NK-92 treated with Interleukin-12 subunit alpha and Interleukin-12 subunit beta, amount 100 ng/mL, for 24 hours (cell line): ENCODE measurements around the gene SIRPB1.
"Not testable (repeated sequence)": the region's sequence is repeated elsewhere in the genome, so short reads cannot be mapped to it uniquely, and the experiment has no call there.

Source experiments
- DNase-seq: peaks from one replicate; lab custom pipeline; 2025; lab: John Stamatoyannopoulos, UW

SIRPB1 gene

DNA sequence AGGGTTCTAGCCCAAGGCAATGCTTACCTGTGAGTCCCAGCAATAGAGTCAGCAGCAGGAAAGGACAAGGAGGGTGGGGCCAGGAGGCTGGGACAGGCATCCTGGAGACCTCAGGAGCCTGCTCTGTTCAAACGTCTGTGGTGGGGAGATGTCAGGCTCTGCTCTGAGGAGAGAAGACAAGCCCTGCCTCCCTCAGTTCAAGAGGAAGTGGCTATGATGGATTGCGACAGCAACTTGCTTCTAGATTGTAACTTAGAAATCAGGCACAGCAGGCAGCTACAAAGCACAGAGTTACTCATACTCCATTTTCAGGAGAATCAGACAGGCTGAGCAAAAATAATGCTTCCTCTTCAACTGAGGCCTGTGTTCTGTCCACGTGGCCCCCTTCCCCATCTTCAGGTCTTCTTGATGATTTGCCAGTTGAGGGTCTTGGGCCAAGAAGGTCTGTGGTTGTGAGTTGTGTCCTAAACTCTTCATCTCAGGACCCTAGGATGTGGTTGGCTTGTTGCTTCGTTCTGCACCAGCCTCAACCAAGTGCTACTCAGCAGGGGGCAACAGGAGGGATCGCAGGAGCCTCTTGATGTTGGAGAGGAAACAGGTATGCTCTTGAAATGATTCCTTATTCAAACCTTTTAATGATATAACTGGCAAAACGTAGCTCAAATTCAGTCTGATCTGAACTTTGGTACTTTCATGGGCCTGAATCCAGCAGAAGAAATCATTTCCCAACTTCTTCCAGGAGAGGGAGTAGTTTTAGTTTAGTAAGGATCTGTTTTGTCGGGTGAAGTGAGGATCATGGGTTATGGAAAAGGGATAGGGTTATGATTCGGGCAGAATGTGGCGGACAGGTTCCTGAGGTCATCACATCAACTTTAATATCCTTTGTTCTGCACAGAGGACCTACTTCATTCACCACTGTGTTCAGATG, 31.0 kb downstream of the SIRPB1 start:
- DNase-seq: no peak

DNA sequence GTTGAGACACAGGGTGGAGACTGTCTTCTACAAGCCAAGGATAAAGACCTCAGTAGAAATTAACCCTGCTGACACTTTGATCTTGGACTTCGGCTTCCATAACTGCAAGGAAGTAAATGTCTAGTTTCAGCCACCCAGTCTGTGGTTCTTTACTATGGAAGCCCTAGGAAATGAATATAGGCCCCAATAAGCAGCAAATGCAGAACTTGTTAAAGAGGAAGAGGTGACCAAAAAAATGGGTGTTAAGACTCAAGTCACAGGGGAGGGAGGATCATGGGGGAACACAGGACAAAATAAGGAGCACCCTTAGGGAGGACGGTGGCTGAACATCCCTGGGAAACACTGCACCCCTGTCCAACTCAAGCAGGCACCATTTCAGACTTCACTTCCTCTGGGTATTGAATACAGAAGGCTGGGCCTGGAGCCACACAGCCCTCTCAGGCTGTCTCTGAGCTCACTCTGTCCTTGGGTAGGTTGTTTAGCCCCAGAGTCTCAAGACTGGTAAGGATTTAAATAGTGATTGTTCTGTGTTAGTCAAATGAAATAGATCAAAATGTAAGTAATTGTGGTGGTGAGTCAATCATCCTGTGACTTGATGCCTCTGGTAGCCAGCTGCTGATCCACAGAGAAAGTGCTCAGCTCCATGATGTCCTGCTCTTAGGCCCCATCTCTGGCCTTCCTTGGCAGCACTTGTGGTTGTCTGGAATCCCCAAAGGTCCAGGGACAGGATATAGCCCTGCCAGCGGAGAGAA, 31.9 kb downstream of the SIRPB1 start:
- DNase-seq: no peak

DNA sequence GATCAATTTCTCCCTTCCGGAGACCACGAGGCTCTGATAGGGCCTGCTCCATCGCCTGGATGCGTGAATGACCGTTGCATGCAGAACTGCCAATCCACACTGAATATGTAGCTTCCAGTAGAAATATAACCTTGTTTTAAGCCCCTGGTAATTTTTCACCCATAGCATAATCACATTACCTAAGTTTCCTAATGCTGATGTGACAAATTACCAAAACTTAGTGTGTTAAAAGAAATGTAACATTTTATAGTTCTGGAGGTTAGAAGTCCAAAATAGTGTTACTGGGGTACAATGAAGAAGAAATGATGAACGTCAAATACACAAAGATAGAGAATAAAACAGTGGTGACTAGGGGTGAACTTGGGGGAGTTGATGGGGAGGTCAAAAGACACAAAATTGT, 40.3 kb downstream of the SIRPB1 start:
- no peak for DNase-seq

DNA sequence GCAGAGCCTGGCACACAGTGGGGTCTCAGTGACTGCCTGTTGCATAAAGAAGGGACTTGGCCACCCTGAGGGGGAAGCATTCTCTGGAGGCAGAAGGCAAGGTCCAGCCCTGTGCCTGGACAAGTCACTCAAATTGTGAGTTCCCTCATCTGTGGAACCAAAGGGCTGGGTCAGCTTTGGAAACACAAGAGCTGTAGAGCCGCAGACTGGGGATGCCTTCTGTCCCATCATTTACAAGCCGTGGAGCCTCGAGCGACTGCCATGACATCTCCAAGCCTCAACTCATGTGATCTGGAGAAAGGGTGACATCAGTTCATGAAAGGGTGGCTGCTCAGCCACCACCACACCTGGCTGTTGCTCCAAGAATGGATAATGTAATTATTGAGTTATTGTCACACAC, 41.9 kb downstream of the SIRPB1 start:
- DNase-seq: no peak

DNA sequence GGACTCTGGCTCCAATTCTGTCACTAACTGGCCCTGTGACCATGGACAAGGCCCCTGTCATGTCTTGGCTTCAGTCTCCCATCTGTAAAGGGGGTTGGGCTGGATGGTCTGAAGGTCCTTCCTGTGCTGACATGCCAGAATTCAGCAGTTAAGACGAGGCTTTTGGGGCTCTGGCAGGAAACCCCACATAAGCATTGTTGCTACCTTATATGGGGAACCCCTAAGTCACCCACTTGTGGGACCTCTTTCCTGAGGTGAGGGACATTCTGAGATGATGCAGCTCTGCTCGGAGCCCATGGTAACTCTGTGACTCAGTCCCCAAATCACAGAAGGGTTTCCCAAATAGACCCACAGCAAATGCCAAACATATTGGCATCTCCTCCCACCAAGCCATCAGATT, 42.5 kb downstream of the SIRPB1 start:
- not testable (repeated sequence) for DNase-seq

DNA sequence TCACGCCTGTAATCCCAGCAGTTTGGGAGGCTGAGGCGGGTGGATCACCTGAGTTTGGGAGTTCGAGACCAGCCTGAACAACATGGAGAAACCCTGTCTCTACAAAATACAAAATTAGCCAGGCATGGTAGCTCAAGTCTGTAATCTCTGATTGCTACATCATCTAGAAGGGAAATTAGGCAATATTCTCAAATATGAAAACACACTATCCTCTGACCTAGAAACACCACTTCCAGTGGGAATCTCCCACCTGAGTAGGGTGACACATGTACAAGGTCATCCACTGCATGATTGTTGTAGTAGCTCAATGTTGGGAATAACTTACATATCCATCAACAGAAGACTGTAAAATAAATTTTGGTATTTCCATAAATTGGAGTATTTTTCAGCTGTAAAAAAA, 43.2 kb downstream of the SIRPB1 start:
- no peak for DNase-seq

DNA sequence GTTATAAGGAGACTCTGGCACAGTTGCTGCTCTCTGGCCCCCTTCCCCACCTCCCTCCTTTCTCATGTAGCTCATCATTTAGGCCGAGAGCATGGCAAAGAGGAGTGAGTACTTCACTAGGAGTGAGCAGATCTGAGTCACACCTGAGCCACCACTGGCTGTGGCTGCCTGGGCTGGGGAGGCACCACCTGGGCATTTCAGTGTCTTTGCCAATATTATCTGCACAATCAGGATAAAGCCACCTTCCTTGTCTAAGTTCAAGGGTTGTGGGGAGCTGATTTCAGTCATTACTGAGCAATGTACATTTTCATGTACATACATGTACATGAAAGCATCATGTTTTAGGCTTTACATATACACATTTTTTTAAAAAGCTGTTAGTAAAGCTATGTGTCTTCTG, 43.8 kb downstream of the SIRPB1 start:
- DNase-seq: not testable (repeated sequence)

DNA sequence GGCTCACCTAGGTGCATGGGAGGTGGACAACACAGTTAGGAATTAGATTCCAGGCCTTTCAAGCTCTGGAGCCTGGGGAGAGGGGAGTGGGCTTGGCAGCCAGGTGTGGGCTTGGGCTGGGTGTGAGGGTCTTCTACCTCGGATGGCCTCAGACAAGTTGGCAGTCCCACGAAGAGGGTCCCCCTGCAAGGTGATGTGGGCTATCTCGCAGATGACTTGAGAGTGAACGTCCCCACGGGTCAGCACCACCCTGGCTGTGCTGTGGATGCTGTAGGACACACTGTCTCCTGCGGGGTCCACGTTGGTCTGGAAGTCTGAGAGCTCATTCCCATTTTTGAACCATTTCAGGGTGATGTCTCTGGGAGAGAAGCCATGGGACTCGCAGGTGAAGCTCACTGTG, 48.2 kb downstream of the SIRPB1 start:
- not testable (repeated sequence) for DNase-seq
